ENCODE data around the gene C1D. TPM values are rescaled to one million over a fixed set of nuclear protein-coding genes. Genes with fewer than 3 reads are reported as not detected.

Gene C1D
- total RNA-seq, 1 donor from 2014 or later: 26.7 TPM

DNA sequence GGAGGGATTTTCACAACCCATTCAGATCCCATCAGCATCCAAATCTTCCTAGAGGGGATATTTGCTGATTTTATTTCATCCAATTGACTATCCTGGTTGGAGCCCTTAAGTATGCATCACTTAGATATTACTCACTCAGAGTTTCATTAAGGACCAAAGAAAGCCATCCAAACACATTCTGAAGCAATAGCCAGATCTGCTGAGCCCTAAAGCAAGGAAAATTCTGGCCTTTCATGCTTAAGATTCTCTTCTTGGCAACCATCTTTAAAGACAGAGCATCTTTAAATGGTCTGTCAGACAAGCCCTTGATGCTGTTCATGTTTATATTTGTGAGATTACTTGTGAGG, 40.9 kb upstream of the C1D start:
- Mint-ChIP-seq H3K27me3 (no peaks in the 10 kb centered on the region), H3K36me3 (no peaks in the 10 kb centered on the region), H3K4me1 (ENCODE audit: unreplicated experiment) (no peaks in the 10 kb centered on the region), H3K9me3 (no peaks in the 10 kb centered on the region), H3K27ac (no peak overlapping the region), H3K4me3 (no peak overlapping the region)
- DNase-seq (ENCODE audit: extremely low spot score, unreplicated experiment): no peak
- TF ChIP-seq, protein P1, sequence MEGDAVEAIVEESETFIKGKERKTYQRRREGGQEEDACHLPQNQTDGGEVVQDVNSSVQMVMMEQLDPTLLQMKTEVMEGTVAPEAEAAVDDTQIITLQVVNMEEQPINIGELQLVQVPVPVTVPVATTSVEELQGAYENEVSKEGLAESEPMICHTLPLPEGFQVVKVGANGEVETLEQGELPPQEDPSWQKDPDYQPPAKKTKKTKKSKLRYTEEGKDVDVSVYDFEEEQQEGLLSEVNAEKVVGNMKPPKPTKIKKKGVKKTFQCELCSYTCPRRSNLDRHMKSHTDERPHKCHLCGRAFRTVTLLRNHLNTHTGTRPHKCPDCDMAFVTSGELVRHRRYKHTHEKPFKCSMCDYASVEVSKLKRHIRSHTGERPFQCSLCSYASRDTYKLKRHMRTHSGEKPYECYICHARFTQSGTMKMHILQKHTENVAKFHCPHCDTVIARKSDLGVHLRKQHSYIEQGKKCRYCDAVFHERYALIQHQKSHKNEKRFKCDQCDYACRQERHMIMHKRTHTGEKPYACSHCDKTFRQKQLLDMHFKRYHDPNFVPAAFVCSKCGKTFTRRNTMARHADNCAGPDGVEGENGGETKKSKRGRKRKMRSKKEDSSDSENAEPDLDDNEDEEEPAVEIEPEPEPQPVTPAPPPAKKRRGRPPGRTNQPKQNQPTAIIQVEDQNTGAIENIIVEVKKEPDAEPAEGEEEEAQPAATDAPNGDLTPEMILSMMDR (conservative IDR thresholded peaks at IDR 0.05): no peak

DNA sequence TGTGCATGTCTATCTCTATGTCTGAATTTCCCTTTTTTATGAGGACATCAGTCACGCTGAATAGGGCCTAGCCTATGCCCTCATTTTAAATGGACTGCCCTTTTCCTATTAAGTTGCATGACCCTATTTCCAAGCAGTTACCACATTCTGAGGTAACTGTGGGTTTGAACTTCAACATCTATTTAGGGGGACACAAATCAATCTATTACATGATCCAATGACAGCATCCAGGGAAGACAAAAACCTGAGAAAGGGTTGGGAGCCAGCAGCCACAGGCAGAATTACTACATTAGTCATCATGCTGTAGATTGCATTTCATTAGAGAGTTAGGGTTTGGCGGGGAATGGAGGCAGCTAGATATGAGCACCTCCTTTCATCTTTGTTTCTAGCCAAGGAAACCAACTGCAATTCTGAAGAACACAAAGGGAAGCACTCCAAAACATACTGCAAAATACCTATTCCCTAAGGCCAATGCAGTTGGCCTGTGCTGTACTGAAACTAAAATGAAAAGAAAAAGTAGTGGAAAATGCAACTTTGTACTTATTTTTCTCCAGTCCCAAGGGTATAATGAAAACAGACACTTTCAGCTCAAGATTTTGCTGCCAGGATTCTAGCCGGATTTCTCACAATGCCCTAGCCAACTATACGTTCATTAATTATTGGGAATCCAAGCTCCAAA, 40.4 kb upstream of the C1D start:
- H3K27me3 Mint-ChIP-seq: no peaks in the 10 kb centered on the region
- DNase-seq (ENCODE audit: extremely low spot score, unreplicated experiment): no peak
- TF ChIP-seq, protein P1 (conservative IDR thresholded peaks at IDR 0.05): no peak
- H3K27ac Mint-ChIP-seq: no peak overlapping the region
- H3K4me1 Mint-ChIP-seq (ENCODE audit: unreplicated experiment): no peaks in the 10 kb centered on the region
- no peaks in the 10 kb centered on the region for H3K9me3 Mint-ChIP-seq
- H3K36me3 Mint-ChIP-seq: no peaks in the 10 kb centered on the region
- no peak overlapping the region for H3K4me3 Mint-ChIP-seq

DNA sequence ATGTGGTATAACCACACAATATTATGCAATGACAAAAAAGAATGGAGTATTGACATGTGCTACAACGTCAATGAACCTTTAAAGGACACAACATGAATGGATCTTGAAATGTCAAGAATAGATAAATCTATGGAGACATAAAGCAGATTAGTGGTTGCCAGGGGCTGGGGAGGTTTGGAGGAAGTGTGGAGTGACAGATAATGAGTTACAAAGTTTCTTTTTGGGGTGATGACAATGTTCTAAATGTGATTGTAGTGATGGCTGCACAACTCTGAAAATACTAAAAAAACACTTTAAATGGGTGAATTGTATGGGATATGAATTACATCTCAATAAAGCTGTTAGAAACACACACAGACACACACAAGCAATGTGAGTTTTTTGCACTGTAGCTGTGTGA, 37.4 kb upstream of the C1D start:
- Mint-ChIP-seq H3K4me1 (ENCODE audit: unreplicated experiment) (no peaks in the 10 kb centered on the region), H3K27ac (no peak overlapping the region), H3K36me3 (no peaks in the 10 kb centered on the region), H3K27me3 (no peaks in the 10 kb centered on the region), H3K4me3 (no peak overlapping the region), H3K9me3 (no peaks in the 10 kb centered on the region)
- TF ChIP-seq, protein P1 (conservative IDR thresholded peaks at IDR 0.05): no peak
- DNase-seq (ENCODE audit: extremely low spot score, unreplicated experiment): no peak

DNA sequence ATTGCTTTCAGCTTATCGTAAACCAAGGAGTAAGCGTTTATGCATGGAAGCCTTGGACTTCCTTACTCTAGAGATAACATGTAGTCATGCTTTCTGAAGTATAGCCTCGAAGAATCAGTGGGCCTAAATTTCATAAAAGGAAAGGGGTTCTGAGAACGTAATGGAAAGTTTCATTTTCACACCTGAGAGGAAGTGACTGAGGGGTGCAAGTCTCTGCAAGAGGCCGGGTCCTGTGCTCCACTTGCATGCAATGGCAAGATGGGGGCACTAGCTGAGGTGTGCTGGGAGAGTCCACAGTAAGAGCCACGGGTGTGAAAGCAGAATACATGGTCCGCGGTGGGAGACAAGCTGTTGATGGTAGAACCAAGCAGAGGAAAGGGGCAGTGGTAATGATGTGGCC, 36.5 kb upstream of the C1D start:
- DNase-seq (ENCODE audit: extremely low spot score, unreplicated experiment): no peak
- Mint-ChIP-seq H3K27ac (no peak overlapping the region), H3K9me3 (no peaks in the 10 kb centered on the region), H3K36me3 (no peaks in the 10 kb centered on the region), H3K27me3 (no peaks in the 10 kb centered on the region), H3K4me1 (ENCODE audit: unreplicated experiment) (no peaks in the 10 kb centered on the region), H3K4me3 (no peak overlapping the region)
- TF ChIP-seq, protein P1 (conservative IDR thresholded peaks at IDR 0.05): no peak

DNA sequence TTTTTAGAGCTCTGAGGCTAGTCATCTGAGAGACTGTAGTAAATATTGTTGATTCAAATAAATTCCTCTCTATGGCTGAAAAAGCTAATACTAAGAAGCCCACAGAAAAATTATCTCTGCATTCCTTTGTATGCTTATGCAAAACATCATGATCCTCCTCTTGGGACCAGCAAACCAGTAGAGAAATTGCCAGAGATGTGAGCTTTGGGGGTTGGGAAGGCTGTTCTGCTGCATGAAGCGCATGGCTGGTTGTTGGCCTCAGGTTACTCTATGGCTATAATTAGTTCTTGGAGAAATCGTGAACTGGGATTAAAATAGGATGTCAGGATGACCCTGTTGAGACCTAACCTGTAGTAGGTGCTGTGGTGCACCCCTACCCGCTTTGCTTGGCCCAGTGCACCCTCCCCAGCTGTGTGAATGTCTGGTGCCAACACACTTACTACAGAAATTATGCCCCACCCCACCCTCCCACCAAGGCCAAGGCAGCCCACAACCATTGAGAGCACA, 35.5 kb upstream of the C1D start:
- Mint-ChIP-seq H3K4me3 (no peak overlapping the region), H3K4me1 (ENCODE audit: unreplicated experiment) (no peaks in the 10 kb centered on the region), H3K27ac (no peak overlapping the region), H3K36me3 (no peaks in the 10 kb centered on the region), H3K9me3 (no peaks in the 10 kb centered on the region), H3K27me3 (no peaks in the 10 kb centered on the region)
- no peak for DNase-seq (ENCODE audit: extremely low spot score, unreplicated experiment)
- TF ChIP-seq, protein P1 (conservative IDR thresholded peaks at IDR 0.05): no peak

All from type B pancreatic cell (in vitro differentiated cells).